NOMO-1 treated with dmso at 0.1 percent for 144 hours (cell line): ENCODE results near the gene TTC28.
"Not testable (repeated sequence)": the region's sequence is repeated elsewhere in the genome, so short reads cannot be mapped to it uniquely, and the experiment has no call there.

ENCODE experiments used
- DNase-seq: peaks from one replicate; lab custom pipeline; 2025; ENCODE audit not compliant: unreplicated experiment; lab: John Stamatoyannopoulos, UW

Gene TTC28

DNA sequence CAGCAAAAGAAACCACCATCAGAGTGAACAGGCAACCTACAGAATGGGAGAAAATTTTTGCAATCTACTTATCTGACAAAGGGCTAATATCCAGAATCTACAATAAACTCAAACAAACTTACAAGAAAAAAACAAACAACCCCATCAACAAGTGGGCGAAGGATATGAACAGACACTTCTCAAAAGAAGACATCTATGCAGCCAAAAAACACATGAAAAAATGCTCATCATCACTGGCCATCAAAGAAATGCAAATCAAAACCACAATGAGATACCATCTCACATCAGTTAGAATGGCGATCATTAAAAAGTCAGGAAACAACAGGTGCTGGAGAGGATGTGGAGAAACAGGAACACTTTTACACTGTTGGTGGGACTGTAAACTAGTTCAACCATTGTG lies 188.4 kb downstream of the TTC28 start:
- not testable (repeated sequence) for DNase-seq

DNA sequence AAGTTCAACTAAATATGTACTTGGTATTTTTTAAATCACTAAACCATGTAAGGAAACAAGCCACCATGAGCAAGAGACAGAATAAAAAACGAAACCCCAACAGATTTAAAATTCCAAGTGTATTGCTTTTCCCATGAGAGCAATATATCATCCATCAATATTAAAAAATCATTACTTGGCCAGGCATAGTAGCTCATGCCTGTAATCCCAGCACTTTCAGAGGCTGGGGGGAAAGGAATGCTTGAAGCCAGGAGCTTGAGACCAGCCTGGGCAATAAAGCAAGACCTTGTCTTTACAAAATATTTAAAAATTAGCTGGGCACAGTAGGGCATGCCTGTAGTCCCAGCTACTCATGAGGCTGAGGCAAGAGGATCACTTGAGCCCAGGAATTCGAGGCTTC lies 190.8 kb downstream of the TTC28 start:
- DNase-seq = no peak

DNA sequence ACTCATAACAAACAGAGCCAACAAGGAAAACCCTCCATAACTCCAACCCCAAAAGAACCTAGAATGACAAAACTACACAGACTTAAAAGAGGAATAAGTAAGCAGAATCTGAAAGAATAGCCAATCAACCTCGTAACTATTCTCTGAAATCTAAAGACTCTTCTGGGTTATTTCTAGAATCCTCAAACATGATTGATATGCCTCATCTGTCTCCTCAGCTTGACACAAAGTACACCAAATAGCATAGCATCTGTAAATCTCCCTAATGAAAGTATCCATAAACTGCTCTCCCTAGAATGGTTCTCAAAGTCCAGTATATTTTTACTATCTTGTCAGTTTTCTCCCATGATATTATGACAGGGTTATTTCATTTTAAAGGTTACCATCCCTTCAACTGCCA lies 195.0 kb downstream of the TTC28 start:
- no peak for DNase-seq

DNA sequence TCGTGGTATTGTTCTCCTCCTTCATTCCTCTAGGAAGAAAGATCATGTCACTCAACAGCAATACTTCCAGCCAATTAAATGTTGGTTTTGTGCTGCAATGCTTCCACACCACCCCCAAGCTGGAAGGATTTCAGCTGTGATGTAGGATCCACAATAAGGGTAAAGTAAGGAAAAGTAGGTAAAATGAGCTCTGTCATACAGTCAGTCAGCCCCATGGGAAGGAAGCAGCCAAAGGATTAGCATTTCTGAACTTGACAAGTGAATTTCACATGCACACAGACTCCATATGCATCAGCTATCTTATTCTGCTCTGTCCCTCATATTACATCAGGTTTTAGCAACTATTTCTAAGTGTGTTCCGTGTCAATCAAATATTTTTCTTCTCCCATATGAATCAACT lies 197.9 kb downstream of the TTC28 start:
- no peak for DNase-seq

GRCh38 chr22:28480000-28480715 lies 199.5 kb downstream of the TTC28 start:
- no peak for DNase-seq

DNA sequence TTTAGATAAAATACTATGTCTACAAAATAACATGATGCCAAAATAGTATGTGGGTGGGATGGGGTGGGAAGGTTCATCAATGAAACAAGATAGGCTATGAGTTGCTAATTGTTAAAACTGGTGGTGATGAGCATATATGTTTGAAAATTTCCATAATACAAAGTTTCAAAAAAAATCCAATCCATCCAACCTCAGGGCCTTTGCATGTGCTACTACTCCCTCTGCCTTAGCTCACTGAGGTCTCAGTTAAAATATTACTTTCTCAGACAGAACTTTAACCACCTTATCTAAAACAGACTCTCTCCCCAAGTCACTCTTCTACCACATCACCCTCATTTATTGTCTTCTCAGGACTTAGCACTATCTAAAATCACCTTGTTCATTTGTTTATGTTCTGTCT lies 201.1 kb downstream of the TTC28 start:
- DNase-seq = no peak

DNA sequence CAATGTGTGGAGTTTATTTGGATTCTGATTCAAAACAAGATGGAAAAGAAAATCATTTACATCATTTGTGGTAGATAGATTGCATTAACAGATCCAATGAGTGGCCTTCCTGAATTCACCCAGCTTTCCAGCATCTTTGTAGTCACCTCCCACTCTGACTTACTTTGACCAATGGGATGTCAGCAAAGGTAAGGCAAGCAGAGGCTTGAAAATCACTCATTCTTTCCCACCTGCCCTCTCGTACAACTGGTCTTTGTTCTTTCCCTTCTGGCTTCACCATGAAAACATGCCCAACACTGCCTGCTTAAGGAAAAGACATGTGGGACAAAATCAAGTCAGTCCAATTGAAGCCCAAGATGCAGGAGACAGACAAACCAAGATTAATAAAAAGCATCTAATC lies 202.1 kb downstream of the TTC28 start:
- no peak for DNase-seq

DNA sequence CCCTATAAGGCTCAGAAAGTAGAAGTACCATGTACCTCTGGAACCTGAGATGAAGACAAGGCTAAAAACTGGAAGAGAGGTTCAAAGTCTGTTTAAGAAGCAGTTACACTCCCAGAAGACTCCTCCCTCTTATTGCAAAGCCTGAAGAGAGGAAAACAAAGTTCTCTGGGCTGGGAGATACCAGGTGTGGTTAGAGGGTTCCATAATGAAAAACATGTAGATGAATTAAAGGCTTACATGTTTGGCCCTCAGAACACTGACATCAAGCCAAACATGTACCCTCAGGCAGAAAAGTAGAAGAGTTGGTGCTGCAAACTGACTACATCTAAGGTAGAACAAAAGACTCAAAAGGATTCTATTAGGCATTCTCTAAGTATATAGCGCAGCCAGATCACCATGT lies 205.3 kb downstream of the TTC28 start:
- DNase-seq = no peak

DNA sequence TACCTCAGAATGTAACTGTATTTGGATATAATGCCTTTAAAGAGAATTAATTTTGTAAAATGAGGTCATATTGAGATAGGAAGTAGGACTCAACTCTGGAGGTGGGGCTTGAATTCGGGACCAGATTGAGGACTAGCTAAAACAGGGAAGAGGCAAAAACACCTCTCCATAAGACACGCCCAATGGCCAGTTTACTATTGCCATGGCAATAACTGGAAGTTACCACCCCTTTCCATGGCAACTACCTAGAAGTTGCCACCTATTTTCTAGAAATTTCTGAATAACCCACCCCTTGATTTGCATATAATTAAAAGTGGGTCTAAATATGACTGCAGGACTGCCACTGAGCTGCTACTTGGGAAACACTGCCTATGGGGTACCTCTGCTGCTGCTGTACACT lies 206.4 kb downstream of the TTC28 start:
- DNase-seq = no peak

GRCh38 chr22:28467055-28467454 lies 212.6 kb downstream of the TTC28 start:
- not testable (repeated sequence) for DNase-seq

DNA sequence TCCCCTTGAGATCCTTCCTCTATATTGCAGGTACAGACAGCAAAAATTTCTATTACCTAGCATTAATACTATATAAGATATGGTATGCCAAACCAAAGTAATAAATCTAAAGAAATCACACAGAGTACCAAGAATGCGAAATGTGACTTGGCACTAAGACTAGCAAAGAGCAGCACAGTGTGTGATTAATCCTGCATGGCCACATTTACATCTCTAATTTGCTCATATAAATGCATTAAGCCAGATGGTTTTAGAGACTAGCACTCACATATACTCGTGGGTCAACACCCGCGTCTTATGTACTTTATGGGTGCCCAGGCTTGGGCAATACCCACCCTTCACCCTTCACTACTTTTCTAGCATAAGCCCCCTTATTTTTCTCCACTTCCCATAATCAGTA lies 213.2 kb downstream of the TTC28 start:
- no peak for DNase-seq

DNA sequence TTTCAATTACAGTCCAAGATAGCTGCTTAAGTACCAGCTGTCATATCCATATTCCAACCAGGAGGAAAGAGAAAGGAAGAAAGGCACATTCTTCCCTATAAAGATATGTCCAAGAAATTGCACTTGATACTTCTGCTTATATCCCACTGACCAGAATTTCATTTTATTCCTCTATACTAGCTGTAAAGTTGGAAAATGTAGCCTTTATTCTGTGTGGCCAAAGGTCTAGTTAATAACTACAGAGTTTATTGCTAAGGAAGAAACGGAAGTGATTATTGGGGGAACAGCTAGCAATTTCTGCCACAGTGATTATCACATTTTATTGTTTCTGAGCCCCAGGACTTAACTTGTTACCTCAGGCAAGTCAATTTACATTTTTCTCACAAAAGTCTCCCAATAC lies 213.8 kb downstream of the TTC28 start:
- no peak for DNase-seq

DNA sequence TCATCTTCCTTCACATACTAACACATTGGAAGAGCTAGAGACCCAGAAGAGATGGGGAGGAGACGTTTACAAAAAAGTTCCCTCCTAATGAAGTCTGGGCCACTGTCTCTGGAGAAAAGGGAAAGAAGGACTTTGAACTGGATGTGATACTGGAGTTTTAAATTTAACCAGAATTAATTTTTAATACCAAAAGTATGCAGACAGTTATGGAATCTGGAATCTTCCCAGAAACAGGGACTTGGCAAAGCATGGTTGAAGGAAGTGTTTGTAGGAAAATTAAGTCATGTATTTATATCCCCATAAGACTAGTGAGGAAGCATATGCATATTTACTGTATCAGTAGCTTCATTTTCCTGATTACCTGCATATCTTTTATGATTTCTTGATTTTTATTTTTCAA lies 215.5 kb downstream of the TTC28 start:
- no peak for DNase-seq

- DNase-seq = not testable (repeated sequence)
Observed at GRCh38 chr22:28463408-28463807, 216.2 kb downstream of the TTC28 start.

DNA sequence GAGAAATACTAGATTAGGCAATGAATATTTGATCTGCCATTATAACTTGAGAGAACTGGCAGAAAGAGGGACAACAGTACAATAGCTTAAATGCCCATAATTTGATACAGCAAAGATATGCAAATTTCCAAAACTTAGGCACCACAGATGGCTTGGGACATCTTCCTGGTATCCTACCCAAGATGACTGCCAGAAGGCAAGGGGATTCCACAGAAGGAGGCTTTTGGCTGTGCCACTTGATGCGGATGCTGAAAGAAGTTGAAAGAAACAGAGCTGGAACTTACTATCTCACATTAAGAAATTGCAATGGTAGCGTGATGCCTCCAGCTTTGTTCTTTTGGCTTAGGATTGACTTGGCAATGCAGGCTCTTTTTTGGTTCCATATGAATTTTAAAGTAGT lies 216.7 kb downstream of the TTC28 start:
- no peak for DNase-seq

DNA sequence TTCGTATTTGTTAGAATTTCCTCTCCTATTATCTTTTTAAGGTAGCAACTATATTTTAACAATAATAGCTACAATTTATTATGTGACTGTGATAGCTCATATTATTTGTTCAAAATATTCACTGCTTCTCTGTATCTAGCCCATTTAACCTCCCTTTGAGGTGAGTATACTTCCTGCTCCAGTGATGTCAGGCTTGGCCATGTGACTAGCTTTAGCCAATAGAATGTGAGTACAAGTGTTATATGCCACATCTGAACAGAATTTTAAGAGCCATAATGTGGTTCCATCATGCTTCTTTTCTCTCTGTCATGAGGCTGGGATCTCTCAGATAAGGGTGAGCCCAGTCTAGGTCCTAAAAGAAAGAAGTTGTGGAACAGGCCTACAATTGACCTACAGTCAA lies 217.6 kb downstream of the TTC28 start:
- no peak for DNase-seq

DNA sequence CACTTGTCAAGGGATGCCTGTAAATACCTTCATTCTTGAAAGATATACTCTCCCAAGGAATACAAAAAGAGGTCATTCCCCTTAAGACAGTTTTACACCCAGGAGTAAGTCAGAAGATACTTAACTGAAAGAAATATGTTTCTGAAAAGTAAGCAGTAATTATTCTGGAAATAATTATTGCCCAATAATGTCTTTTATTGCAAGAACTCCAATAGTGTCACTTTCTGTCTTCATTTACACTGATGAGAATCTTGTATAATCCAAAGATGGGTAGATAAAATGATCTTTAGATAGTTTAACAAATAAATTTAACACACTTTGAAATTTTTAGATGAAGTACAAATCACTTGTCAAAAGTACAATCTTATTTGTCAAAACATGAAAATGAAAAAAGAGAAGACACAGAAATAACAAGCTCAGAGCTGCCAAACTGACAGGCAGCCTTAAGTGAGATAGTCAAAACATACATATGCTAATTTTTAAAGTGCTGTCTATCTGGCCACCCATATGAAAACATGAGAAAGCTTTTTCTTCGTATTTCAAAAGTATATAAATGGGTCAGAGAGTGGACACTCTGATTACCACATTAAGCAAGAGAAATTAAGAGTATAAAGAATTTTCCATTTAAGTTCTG lies 225.1 kb downstream of the TTC28 start:
- no peak for DNase-seq

- DNase-seq = no peak
Observed at GRCh38 chr22:28450109-28450508, 229.5 kb downstream of the TTC28 start.

DNA sequence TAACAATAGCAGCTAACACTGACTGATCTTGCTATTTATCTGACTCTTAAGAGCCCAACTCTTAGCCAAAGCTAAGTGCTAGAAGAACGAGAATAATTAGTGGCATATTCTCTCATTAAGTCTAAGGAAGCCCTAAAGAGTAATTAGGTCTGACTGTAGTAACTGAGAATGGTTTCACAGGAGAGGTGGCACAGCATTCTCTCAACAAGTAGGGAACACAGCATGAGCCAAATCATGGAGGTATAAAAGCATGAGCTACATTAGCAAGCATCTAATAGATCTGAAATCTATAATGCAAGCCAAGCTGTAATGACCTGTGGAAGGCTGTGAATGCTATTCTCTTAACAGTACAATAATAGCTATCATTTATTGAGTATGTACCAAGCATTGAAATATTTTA lies 230.6 kb downstream of the TTC28 start:
- no peak for DNase-seq

DNA sequence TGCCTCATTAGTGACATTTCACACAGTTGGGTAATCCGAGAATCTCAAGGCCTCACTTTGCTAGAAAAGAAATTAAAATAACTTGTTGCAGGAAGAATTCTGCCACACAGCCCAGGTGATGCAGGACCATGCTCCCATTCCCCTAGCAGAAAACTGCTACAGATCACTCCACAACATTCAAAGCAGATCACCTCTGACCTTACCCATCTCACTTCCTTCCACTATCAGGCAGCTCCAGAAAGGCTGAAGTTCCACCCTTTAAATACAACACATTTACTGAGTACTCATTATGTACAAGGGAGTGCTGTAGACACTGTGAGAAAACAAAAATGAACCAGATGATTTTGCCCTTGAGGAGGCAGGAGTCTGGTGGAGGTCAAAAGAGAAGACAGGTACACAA lies 231.0 kb downstream of the TTC28 start:
- DNase-seq = no peak

DNA sequence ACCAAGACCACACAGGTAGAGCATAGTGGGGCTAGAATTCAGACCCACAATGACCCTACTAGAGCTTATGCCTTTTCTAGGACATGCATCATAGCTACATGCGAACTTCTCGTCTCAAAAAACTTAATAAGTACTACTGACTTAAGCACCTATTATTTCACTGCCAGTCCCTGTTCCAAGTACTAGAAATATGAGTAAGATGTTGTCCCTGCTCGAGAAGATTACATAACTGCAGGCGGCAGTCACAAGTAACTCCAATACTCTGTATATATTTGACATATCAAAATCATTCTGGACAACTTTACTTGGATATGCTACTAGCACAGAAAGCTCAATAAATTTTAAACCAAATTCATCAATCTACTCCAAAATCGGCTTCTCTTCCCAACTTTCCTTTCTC lies 235.0 kb downstream of the TTC28 start:
- DNase-seq = no peak

DNA sequence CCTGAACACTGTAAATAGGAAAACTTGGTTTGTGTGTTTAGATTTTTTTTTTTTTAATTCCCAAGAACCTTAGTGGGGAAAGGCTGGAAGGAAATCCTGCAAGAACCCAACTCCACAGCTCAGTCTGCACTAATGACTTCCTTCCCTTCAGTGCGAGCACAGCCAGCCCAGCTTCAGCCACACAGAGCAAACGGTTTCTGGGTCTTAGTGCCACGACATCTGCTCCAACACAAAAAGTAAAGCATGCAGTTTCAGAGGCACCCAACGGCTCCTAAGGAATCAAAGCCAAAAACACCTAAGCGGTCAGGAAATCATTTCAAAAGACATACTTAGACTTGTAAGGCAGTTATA lies 236.1 kb downstream of the TTC28 start:
- peak; percentile 64 for DNase-seq
